ENCODE measurements around the gene SLC4A11. TPM values are rescaled to one million over a fixed set of nuclear protein-coding genes. Genes with fewer than 3 reads are reported as not detected.

Gene SLC4A11
- polyA plus RNA-seq, 1 donor (not counting 4 experiments of a cell fraction or from before 2014, with no cell fraction given): 4.7 TPM

GRCh38 chr20:3195590-3196237, 43.3 kb downstream of the SLC4A11 start:
- Histone ChIP-seq H3K4me2 (ENCODE audit: control insufficient read depth, extremely low read depth, insufficient read depth, low read depth, low read length) (no peak overlapping the region), H3K27me3 (ENCODE audit: control insufficient read depth, extremely low read depth, insufficient read depth, low read length) (no peaks in the 10 kb centered on the region), H4K20me1 (ENCODE audit: control insufficient read depth, extremely low read depth, insufficient read depth, low read length) (no peaks in the 10 kb centered on the region), H3K9ac (ENCODE audit: control insufficient read depth, extremely low read depth, insufficient read depth, low read length) (no peak overlapping the region), H3K27ac (ENCODE audit: control insufficient read depth, insufficient read depth, low read length) (no peak overlapping the region), H3K79me2 (ENCODE audit: control insufficient read depth, insufficient read depth, low read length) (peaks cover 2% of the 10 kb centered on the region), H3K36me3 (ENCODE audit: control insufficient read depth in 2 of 2, extremely low read depth in 1 of 2, insufficient read depth in 2 of 2, low read length in 2 of 2) (peaks cover 44 to 50% of the 10 kb centered on the region in 2 experiments), H3K4me3 (ENCODE audit: control insufficient read depth in 2 of 3, extremely low read depth in 1 of 3, insufficient read depth in 2 of 3, low read depth in 1 of 3, low read length in 3 of 3) (no peak overlapping the region), H3K9me3 (ENCODE audit: control insufficient read depth, low read depth, low read length) (no peaks in the 10 kb centered on the region), H2AFZ (ENCODE audit: control insufficient read depth, low read length) (no peak overlapping the region), H3K4me1 (ENCODE audit: control insufficient read depth, extremely low read depth, insufficient read depth, low read length) (no peaks in the 10 kb centered on the region), H3K9me1 (ENCODE audit: control insufficient read depth, extremely low read depth, insufficient read depth, low read length) (no peaks in the 10 kb centered on the region)
- TF ChIP-seq EZH2 (IDR thresholded peaks at IDR 0.05; ENCODE audit: low read length): no peak
- TF ChIP-seq CTCF (optimal IDR thresholded peaks at IDR 0.05 in 1 of 3, IDR thresholded peaks at IDR 0.05 in 1 of 3, conservative IDR thresholded peaks at IDR 0.05 in 1 of 3; ENCODE audit: extremely low read depth in 1 of 3, insufficient read depth in 2 of 3, low read length in 3 of 3): no peak
- DNase-seq (ENCODE audit: low read depth, low spot score): no peak
- FAIRE-seq: no peak
- dilution Hi-C loops (cut with MboI; ENCODE audit: extremely low pct_ligation_motif_present, low sequenced_read_pairs): no loop called here

- Histone ChIP-seq H3K4me1 (ENCODE audit: control insufficient read depth, extremely low read depth, insufficient read depth, low read length) (no peaks in the 10 kb centered on the region), H3K4me2 (ENCODE audit: control insufficient read depth, extremely low read depth, insufficient read depth, low read depth, low read length) (no peak overlapping the region), H3K27ac (ENCODE audit: control insufficient read depth, insufficient read depth, low read length) (no peak overlapping the region), H3K9me1 (ENCODE audit: control insufficient read depth, extremely low read depth, insufficient read depth, low read length) (no peaks in the 10 kb centered on the region), H3K9me3 (ENCODE audit: control insufficient read depth, low read depth, low read length) (no peaks in the 10 kb centered on the region), H2AFZ (ENCODE audit: control insufficient read depth, low read length) (no peak overlapping the region), H3K9ac (ENCODE audit: control insufficient read depth, extremely low read depth, insufficient read depth, low read length) (no peak overlapping the region), H4K20me1 (ENCODE audit: control insufficient read depth, extremely low read depth, insufficient read depth, low read length) (no peaks in the 10 kb centered on the region), H3K79me2 (ENCODE audit: control insufficient read depth, insufficient read depth, low read length) (no peaks in the 10 kb centered on the region), H3K27me3 (ENCODE audit: control insufficient read depth, extremely low read depth, insufficient read depth, low read length) (no peaks in the 10 kb centered on the region), H3K4me3 (ENCODE audit: control insufficient read depth in 2 of 3, extremely low read depth in 1 of 3, insufficient read depth in 2 of 3, low read depth in 1 of 3, low read length in 3 of 3) (no peak overlapping the region), H3K36me3 (ENCODE audit: control insufficient read depth in 2 of 2, extremely low read depth in 1 of 2, insufficient read depth in 2 of 2, low read length in 2 of 2) (peaks cover 44 to 52% of the 10 kb centered on the region in 2 experiments)
- FAIRE-seq (no peak), DNase-seq (ENCODE audit: low read depth, low spot score) (no peak)
- dilution Hi-C loops (cut with MboI; ENCODE audit: extremely low pct_ligation_motif_present, low sequenced_read_pairs): no loop called here
- TF ChIP-seq EZH2 (IDR thresholded peaks at IDR 0.05; ENCODE audit: low read length) (no peak), CTCF (optimal IDR thresholded peaks at IDR 0.05 in 1 of 3, IDR thresholded peaks at IDR 0.05 in 1 of 3, conservative IDR thresholded peaks at IDR 0.05 in 1 of 3; ENCODE audit: extremely low read depth in 1 of 3, insufficient read depth in 2 of 3, low read length in 3 of 3) (no peak)
These were observed 44.2 kb downstream of the SLC4A11 start for GRCh38 chr20:3194617-3195280.

All from keratinocyte (primary cell).